ENCODE data around the gene APBA1.

- TF ChIP-seq CTCF (IDR thresholded peaks at IDR 0.05; ENCODE audit: borderline replicate concordance, extremely low read depth, low read length, poor library complexity, severe bottlenecking) = no peak
- TF ChIP-seq EZH2 (IDR thresholded peaks at IDR 0.05; ENCODE audit: borderline replicate concordance, low read depth, low read length, severe bottlenecking) = no peak
These were observed 242.0 kb downstream of the APBA1 start for GRCh38 chr9:69430206-69430605.
